Non-pigmented ciliary epithelial cell (primary cell): ENCODE results near the gene COL23A1.

ENCODE experiments used
- DNase-seq: peaks from one replicate; pipeline ENCODE4 v3.0.0-alpha.2; 2010; ENCODE audit warnings: low read depth

The COL23A1 gene

DNA sequence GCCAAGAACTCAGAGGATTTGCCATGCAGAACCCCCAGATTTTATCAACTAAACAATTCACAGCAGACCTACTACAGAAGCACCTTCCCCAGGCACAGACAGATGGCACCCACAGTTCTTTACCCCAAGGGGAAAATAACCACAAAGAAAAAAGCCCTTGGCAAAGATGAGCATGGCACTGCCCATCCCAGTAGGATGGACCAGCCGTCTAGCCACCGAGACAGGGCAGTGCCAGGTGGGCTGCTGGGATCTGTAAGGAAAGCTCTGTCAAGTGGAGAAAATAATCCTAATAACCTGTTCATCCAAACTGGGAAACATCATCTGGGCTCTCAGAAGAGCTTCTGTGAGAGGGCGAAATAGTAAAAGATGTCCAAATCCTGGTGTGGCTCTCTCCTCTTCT, 130.0 kb downstream of the COL23A1 start:
- DNase-seq = no peak

DNA sequence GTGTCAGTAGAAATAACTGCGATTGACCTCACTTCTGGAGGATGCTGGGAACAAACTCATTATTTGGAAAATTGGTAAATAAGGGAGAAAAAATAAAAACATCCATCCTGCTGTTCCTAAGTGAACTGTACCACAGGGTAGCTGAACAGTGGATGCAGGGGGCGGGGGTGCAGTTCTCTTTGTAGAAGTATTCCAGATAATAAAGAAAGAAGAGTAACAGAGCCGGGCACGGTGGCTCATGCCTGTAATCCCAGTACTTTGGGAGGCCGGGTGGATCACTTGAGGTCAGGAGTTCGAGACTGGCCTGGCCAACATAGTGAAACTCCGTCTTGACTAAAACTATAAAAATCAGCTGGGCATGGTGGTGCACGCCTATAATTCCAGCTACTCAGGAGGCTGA, 132.1 kb downstream of the COL23A1 start:
- DNase-seq = no peak

DNA sequence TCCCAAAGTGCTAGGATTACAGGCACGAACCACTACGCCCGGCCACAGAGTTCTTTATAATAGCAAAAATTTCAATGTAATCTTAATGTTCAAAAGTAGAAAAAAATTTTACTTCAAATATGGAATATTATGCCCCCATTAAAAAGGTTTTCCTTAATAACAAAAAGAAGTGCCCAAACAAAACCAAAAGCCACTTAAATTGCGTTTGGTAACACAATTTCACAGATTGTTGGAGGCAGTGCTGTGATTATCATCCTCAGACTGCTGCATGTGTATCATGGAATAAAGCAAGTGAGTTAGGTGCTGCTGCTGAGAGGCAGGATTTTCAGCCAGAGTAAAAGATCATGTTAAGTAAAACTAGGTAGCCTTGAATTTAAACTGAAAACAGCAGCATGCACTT, 132.7 kb downstream of the COL23A1 start:
- DNase-seq = no peak

DNA sequence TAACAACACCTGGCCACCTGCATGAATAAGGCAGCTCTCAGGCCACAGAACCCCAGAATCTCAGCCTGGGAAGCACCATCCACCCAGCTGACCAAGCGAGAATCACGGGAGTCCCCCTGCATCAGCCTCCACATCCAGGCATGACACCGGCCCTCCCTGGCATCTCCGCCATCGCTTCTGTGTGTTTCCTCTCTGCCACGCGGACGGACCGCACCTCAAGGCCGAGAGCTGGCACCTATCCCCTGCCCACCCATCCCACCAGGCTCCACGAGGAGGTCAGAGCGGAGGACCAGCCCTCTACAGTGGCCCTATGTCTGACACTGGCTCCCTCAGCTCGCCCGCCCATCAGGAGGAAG, 134.7 kb downstream of the COL23A1 start:
- DNase-seq = no peak

DNA sequence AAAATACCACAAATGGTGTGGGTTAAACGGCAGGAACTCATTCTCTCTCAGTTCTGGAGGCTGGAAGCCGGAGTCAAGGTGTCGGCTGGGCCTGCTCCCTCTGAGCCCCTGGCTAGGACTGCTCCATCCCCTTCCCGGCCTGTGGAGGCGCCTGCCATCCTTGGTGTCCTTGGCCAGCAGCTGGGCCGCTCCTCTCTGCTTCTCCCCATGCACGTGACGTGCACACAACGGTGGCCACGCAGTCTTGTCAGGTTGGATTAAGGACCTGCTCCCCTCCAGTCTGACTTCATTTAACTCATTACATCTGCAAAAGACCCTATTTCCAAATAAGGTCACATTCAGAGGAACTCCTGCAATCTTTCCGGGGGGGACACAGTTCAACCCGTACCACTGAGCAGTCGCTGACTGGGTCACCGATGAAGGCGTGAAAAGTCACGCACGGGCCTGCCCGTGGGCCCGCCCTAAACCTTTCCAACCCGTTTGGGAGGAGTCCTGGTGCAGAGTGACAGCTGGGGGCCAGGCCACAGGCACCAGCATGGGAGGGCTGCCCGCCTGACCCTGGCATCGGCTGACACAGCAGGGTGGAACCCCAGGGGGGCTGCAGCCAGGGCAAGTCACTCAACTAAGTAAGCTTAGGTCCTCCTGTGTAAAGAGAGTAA, 135.2 kb downstream of the COL23A1 start:
- DNase-seq = no peak

DNA sequence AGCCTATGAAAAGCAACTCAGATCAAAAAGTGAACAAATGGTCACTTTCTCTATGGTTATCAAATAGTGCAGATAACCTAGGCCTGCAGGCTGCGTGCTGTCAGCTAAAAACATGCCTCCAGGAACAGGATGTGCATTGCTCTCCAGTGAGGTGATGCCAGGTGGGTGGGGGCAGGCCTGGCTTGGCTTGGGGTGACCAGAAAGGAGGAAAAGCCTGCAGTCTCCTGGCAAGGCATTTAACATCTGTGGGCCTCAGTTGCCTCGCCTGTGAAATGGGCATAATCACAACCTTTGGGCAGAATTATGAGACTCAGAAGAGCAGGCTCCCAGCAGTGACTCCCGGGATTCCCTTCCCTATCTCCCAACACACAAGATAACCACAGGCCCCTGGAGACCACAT, 135.9 kb downstream of the COL23A1 start:
- no peak for DNase-seq

DNA sequence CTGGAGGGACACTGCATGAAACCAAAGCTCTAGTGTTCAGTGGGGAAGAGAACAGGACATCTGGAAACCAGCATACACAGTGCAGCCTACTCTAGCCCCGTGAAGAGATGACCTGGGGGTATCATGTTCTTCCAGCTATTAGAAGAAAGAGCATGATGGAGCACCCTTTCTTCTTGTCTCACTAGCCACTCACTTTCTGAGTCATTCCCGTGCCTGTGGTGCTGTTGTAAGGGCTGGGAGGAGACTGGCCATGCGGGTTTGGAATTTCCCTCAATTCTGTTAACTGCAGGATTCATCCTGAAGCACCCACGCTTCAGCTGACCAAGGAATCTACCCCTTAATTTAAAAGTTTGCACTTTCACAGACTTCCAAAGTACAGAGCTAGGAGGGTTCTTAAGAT, 137.0 kb downstream of the COL23A1 start:
- DNase-seq = peak; percentile 17

DNA sequence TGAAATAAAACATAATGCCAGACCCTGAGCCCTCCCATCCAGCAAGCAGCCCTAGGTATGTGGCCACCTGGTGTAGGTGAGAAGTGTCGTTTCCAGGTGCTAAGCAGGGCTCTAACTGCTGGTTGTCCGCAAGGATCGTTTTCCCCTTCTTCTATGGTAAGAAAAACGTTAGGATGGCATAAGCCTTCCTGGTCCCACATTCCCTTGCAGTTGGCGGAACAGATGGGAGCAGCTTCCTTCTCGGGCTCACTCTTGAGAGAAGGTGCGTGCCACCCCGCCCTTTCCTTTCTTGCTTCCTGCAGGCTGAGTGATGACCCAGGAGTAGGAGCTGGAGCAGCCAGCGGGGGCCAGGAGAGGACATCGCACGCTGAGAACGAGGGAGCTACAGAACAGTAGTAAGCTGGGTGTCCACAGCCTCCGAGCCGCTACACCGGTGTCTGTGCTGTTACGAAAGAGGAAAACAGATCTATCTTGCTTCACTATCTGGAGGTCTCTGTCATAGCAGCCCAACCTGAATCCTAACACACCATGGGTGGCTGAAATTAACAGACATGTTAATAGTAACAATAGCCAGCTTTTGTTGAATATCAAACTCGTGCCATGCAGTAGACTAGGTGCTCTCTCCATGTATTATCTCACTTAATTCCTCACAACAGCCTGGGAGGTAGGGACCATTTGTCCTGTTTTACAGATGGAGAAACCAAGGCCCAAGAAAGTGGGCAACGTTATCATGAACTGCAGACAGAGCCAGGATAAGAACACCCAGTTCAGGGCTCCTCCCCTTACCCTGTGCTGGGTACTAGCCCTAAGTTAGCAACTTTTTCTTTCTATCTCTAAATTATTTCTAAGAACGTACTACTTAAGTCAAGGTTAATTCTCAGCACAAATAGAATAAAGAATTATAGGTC, 139.8 kb downstream of the COL23A1 start:
- DNase-seq = no peak

DNA sequence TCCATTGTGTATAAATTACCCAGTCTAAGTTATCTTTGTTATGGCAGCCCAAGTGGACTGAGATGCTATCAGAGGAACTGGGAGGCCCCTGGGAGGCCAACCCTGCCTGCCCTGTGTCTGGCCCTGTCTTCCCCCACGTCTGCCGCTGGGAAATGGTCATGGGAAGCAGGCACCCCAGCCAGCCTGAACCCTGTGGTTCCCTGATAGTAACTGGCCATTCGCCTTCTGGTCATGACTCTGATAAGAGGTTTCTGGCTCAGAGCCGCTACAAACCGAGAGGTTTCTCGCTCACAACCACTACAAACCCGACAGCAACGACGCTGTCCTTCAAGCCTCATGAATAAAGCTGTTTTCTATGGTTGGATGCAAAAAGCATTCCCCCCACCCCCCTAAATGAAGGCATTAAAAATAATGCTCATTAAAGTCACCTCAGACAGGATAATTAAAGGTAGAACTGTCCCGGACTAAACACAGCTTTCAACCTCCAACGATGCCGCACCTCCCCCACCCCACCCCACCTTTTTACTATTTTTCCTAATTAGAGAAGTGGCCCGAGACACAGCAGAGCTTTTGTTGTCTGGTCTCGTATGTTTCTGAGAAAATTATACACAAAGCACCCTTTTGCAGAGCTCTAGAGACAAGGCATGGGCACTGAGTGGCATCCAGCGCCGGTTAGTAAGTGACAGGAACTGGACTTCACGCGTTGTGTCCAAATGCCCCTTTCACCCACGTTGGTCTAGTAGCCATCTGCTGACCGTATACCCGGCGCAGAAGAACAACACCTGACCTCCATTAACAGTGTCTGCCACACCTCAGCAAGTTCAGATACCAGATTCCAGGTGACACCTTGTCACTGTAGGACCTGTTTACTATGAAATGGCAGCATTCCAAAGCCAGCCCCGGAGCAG, 140.8 kb downstream of the COL23A1 start:
- no peak for DNase-seq

DNA sequence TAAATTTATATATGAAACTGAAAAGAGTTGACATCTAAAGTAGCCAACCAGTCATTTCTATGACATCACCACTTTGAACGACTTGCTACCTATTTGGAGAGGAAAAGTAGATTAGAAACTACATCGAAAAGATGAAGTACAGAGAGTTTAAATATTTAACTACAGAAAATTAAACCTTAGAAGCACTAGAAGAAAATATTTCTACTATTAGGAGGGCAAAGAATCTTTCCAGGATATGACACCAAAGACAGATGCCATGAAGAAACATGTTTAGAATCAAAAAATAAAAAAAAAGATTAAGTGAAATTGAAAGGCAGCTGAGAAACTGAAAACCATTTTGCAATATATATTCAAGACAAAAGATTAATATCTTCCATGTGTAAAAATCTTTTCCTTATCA, 144.7 kb downstream of the COL23A1 start:
- no peak for DNase-seq

DNA sequence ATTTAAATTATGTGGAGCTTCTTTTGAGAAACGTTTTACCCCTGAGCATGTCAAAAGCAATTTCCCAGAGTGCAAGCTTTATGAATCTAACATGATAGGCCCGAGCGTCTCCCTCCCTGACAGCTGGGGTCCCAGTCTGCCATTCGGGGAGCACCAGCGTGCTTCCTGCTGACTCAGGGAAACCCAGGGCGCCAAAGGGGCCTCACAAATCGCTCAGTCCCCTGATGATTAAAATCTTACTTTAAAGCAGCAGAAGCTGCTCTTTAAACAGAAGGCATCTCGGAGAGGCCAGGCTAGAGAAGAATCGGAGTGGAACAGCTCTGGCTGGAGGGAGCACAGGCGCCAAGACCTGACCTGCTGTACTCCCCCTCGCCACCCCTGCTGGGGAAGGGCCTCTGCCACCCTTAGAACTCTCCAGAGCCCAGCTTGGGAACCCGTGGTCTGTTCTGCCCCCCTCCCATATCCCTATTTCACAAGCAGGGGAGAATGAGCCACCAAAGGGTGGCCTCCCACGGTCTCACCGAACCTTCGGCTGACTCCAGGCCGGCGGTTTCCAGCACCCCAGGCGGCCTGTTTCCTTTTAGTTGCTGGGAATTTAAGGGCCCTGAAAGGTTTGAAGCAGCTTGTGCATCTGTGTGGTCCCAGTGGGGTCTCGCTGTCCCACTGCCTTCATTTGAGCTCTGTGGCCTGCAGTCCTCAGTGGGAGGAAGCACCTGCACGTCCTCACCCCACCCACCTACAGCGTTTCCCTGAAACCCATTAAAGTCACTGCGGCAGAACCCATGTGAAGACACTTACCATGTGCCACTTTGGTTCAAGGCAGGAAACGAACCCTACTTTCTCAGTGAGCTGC, 147.6 kb downstream of the COL23A1 start:
- no peak for DNase-seq

DNA sequence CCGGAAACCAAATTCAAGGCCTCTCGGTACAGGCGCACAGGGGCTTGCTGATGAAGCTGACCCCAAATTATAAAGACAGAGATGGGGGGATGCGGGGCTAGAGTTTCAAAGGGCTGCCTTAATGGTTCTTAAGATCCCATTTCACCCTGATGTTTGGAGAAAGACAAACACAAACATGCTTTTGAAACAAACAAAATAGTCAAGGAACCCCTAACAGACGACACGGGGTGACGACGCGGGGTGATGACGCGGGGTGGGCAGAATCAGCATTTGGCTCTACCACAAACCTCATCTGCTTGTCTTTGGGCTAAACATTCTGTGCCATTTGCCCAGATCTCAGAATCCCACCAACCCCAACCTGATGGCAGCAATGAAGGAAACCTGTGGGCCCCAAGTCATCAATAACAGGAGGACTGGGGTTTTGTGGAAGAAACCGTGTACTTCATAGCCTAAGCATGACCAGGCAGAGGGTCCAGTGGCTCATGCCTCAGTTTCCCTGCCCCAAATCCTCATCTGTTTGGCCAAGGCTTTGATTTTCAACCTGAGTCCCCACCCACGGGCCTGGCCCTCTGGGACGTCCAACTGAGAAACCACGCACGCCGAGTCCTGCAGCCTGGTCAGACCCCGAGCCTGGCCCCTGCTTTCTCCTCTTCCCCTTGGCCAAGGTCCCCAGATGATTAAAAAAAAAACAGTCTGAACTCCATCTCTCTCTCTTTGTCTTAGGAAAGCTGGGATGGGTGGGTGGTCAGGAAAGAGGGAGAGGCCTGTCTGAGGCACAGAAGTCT, 148.5 kb downstream of the COL23A1 start:
- no peak for DNase-seq

DNA sequence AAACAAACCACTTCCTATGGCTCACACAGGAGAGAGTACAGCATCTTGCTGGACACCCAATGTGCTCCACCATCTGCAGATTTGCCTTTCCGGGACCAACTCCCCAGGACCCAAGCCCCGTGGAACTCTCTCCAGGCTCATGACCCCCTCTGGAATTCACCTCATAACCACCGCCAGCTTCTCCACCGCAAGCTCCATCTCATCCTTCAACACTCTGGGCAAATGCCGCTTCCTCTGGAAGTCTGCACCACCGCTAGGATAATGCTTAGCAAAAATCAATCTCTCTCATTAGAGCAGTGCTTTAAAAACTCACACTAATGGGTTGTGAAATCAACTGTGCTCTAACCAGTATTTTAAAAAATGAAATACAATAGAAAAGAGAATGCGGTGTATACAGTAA, 150.0 kb downstream of the COL23A1 start:
- no peak for DNase-seq

DNA sequence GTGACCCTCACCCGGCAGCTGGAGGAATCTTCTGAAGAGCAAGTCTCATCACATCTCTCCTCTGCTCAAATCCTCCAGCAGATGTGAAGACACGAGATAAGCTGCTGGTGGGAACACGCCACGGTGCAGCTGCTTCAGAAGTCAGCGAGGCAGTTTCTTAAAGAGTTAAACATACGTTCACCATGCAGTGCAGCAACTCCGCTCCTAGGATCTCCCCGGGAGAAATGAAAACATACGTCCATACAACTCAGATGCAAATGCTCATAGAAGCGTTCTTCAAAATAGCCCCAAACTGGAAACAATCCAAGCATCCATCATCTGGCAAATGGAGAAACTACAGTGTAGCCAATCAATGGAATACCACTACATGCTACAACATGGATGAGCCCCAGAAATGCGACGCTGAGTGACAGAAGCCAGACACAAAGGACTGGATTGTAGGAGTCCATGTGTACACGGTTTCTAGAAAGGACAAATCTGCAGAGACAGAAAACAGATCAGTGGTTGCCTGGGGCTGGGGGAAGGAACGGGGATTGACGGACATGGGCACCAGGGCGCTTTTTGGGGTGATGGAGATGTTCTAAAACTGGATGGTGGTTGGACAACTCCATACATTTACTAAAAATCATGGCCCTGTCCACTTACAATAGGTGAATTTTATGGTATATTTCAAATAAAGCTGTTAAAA, 150.6 kb downstream of the COL23A1 start:
- DNase-seq = no peak

DNA sequence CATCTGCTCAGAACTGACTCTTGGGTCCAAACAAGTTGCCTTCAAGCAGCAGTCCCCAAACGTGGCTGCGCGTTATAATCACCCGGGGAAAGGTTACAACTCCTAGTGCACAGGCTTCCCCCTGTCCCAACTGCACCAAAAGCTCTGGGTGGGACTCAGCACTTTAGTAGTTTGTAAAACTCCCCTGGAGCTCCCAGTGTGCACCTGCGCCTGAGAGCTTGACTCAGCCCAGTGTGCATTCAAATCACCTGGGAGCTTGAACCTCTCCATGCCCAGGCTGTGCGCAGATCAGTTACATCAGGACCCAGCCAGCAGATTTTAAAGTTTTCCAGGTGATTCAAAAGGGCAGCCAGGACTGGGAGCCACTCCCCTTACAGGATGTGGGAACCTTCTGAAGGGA, 151.4 kb downstream of the COL23A1 start:
- DNase-seq = no peak

DNA sequence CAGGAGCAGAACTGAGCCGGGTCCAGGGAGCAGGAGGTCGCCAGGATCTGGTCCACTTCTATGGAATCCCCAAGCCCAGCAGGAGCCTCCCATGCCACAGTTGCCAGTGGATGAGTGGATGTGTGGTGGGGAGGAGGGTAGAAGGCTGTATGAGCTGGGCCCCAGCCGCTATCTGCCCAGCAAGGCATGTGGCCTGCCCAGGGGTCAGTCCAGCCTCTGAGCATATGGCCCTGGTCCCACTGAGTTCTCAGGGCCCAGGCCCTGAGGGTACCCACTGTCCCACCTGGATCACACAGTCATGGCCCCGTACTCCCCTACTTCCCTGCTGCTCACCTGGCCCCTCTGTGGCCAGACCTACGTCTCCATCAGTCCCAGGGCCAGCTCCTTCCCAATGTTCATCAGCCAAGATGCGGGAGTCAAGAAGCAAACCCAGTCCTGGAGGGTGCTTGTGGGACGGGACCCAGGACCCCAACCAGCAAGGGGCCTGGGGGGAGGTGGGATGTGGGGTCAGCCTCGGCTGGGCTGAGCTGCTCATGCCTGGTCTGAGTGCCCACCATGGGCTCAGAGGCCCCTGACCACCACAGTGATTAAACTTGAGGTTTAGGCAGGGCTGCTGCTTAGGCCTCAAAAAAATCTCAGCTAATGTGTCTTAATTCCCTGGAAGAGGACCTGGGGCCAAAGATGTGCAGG, 152.7 kb downstream of the COL23A1 start:
- no peak for DNase-seq

DNA sequence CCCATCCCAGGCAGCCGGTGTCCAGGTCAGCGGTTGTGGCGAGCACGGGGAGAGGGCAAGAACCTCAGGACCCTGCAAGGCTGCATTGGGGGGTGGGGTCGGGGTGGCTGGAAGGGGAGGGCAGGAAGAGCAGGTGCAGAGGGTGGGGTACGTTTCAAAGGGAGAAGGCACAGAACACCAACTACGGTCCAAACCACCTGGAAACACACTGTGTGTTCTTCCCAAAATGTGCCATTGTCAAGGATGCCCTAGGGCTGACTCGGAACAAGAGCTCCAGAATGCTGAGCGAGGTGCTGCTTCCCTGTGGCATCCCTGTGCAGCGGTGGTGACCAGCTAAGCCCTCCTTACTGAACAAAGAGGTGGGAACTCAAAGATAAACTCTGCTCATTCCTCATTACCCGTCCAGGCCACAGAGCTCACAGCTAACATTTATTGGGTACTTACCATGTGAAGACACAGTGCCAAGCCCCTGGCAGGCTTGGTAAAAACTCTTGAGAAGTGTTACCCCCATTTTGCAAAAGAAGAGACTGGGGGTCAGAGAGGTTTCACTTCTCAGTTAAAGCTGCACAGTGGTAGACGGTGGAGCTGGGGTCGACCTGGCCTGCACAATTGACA, 153.8 kb downstream of the COL23A1 start:
- no peak for DNase-seq

DNA sequence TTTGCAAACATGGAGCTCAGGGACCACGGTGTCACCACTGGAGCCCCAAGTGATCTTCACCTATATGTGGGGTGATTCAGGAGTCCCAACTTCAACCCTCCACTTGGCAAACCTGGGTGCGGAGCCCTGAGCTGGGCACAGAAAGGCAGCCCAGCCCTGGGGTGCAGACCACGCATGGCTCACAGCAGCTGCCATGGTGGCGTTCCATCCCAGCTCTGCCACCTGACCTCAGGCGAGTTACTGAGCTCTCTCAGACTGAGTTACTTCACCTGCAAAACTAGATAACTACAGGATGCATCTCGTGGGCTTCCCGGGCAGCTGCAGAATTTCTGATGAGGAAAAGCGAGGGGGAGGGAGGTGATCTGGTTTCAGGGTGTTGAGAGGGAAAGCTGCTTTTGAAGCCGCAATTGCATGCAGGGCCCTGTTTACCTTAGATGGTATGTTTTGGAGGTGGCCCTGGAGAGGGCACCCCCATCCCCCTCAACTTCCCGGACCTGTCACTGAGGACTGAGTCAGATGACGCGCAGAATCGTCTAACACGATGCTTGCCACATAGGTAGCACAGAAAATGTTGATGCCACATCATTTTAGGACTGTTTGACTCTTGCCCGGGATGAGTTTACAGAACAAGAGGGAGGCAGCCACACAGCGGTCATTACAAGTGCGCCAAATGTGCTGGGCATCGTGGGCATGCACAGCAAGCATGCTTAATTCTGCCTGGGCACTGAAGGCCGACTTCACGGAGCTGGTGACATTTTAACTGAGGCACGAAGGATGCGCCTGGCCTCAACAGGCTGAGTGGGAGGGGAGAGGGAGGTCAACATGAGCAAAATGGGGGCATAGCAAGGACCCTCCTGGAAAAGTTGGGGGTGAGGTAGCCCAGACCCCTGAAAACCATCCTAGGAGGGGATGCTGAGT, 154.6 kb downstream of the COL23A1 start:
- DNase-seq = no peak
